NCI-H2081 (cell line): ENCODE results near the gene NUP133.
"Not testable (repeated sequence)": the region's sequence is repeated elsewhere in the genome, so short reads cannot be mapped to it uniquely, and the experiment has no call there.

Experiments
- DNase-seq, 2 experiments: peaks; one replicate each; lab custom pipeline; 2025; lab: John Stamatoyannopoulos, UW

NUP133 gene

DNA sequence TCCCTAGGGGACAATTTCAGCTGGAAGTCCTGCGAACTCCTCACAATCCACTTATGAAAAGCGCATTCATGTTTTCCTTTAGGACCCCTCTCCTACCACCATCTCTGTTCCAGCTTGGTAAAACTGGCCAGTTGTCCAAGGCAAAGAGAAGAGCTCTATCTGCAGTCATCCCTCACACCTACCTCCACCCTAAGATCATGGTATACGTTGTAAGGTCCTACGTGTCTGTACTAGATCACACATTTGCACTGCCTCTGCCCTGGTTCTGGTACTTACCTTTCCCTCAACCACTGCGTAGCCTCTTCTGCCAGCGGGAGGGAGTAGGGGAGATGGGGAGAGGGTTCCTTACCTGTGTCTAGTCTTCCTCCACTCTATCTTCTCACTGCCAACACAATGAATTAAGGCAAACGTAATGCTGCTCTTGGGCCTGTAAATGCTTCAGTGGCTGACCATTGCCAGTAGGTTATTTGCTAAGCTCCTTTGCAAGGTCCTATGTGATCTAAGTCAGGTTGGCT lies 739 bp upstream of the NUP133 start:
- DNase-seq, result no peak

GRCh38 chr1:229507502-229507901 lies 639 bp downstream of the NUP133 start:
- no peak for DNase-seq

- no peak for DNase-seq
These were observed 1.5 kb downstream of the NUP133 start for GRCh38 chr1:229506633-229507032.

GRCh38 chr1:229495782-229496181 lies 12.4 kb downstream of the NUP133 start:
- DNase-seq, result no peak

- no peak for DNase-seq
These were observed 21.0 kb downstream of the NUP133 start for GRCh38 chr1:229487181-229487580.

DNA sequence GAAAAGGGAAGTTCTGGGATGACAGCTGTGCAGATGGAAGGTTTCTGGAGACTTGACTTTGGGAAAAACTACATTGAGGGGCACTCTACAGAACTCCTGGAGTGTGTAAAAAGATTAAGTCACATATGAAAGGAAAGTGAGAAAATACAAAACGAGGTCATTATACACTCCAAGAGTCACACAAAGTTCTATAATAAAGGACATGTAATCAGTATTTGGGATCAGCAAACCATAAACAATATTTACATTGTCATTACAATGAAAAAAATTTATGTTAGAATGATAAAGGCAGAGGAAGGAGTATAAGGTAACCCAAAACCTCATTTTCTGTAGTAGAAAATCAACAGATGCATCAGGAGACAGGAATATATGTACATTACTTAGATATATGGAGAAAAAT lies 22.8 kb downstream of the NUP133 start:
- DNase-seq, result no peak

- DNase-seq, result no peak
These were observed 25.6 kb downstream of the NUP133 start for GRCh38 chr1:229482511-229482910.

DNA sequence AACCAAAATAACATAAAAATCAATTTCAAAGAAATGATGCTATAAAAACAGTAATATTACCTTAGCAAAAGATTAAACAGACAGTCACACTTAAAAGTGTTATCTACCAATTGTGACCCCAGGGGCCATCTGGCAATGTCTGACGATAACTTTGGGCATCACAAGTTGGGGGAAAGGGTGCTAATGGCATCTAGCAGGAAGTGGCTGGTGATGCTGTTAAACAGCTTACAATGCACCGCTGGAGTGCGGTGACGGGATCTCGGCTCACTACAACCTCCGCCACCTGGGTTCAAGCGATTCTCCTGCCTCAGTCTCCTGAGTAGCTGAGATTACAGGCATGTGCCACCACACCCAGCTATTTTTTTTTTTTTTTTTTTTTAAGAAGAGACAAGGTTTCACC lies 27.6 kb downstream of the NUP133 start:
- no peak for DNase-seq

- no peak for DNase-seq
These were observed 28.3 kb downstream of the NUP133 start for GRCh38 chr1:229479660-229480399.

- no peak for DNase-seq
These were observed 29.3 kb downstream of the NUP133 start for GRCh38 chr1:229478852-229479251.

DNA sequence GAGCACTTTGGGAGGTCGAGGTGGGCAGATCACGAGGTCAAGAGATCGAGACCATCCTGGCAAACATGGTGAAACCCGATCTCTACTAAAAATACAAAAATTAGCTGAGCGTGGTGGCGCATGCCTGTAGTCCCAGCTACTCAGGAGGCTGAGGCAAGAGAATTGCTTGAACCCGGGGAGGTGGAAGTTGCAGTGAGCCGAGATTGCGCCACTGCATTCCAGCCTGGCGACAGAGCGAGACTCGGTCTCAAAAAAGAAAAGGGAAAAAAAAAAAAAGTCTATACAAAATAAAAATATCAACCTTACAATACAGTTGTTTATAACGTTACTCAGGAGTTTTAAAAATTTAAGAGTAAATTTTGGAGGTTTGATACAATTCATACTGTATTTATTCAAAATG lies 32.3 kb downstream of the NUP133 start:
- DNase-seq, result not testable (repeated sequence)

DNA sequence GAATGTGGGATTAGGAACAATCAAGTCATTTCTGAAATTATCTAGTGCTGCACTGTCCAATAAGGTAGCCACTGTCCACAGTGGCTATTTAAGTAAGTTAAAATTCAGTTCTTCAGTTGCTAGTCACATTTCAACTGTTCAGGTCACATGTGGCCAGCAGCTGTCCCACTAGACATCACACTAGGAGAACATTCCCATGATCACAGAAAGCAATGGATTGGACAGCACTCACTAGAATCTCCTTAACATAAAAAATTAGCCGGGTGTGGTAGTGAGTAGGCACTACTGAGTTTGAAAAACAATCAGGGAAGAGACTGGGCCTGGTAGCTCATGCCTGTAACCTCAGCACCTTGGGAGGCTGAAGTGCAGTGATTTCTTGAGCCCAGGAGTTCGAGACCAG lies 33.6 kb downstream of the NUP133 start:
- DNase-seq, result no peak

- DNase-seq, result no peak
These were observed 37.0 kb downstream of the NUP133 start for GRCh38 chr1:229471175-229471574.

DNA sequence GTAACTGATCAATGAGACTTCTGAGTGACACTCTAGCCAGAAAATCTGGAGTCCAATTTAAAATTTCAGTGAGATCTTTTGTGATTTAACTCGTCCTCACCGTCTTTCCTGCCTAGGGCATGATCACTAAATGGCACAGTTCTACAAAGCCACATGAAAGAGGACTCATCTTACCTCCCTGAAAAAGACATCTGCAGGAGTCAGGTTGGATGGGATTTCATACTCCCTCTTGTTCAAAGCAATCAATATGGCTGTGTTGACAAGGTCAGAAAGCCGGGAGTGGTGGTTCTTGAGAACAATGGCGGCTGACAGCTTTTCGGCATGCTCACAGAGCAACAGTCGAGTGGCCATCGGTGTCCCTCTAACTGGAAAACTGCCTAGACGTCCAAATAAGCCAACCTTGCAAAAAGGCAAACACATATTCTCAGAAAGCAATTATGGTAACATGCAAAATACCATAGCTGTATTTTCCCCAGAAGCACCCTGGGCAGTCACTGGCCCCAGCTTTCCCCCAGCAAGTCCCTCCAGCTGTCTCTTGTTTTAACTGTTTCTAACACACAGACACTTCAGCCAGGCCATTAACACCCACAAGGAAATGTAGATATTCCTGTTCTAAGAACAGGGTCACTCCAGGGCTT lies 37.6 kb downstream of the NUP133 start:
- DNase-seq, result no peak

DNA sequence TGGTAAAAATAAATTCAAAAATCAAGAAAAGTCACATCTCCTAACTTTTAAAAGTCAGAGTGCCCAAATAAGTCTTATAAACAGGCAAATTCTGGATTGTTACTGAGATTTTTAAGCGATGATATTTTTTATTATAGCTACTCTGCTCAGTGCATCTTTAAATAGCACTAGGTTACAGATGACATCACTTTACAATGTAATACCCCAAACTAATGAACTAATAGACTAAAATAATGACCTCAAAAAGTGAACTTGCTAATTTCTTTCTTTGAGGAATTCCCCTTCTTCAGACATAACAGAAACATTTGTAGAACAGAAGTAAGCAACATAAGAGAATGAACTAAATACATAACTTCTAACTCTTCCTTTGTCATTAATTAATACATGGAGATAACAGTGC lies 41.3 kb downstream of the NUP133 start:
- no peak for DNase-seq

- DNase-seq, result no peak
These were observed 43.5 kb downstream of the NUP133 start for GRCh38 chr1:229464672-229465071.

- DNase-seq, result no peak
These were observed 47.0 kb downstream of the NUP133 start for GRCh38 chr1:229461032-229461668.

DNA sequence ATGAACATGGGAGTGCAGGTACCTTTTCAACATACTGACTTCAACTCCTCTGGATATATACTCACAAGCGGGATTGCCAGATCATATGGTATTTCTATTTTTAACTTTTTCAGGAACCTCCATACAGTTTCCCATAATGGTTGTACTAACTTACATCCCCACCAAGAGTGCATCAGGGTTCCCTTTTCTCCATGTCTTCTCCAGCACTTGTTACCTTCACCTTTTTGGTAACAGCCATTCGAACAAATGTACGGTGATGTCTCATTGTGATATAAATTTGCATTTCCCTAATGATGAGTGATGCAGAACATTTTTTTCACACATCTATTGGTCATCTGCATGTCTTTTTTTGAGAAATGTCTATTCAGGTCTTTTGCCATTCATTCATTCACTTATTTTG lies 48.3 kb downstream of the NUP133 start:
- no peak for DNase-seq

GRCh38 chr1:229457436-229457835 lies 50.7 kb downstream of the NUP133 start:
- DNase-seq, result no peak

DNA sequence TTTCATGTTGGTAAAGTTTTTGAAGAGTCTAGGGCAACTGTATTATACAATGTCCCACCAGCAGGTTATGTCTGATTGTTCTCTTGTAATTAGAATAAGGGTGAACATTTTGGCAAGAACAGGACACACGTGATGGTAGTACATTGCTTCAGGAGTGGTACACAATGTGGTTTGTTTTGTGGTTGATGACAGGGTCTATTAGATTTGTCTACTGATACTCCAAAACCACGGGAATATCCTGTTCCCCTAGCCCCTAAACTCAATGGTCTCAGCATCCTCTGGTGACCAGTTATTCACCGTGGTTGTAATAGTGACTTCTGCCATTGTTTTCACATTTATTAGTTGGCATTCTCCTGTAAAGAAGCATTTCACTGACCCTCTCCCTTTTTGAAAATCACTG lies 52.1 kb downstream of the NUP133 start:
- no peak for DNase-seq

DNA sequence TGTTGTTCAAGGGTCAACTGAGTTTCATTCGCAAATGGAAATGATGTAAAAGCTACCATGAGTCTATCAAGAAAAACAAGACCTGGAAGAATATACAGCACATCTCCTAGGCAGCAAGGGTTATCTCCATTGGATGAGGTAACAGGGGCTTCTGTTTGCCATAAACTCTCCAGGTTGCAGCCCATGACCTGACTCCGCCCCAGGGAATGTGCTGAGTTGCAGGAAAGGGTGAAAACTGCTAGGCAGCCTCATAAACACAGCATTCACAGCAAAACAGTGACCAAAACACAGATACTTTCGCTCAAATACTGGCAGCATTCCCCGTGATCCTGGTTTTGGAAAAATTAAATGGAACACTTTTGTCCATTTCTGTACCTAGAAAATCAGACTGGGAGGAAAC lies 54.1 kb downstream of the NUP133 start:
- DNase-seq, result no peak

- DNase-seq, result peak; percentile 29 to 49
These were observed 55.0 kb downstream of the NUP133 start for GRCh38 chr1:229452956-229453801.
